ENCODE results near the gene CEBPZ.

The CEBPZ gene

GRCh38 chr2:37231241-37232130, at the start of gene CEBPZ, which contains the start of gene NDUFAF7:
CEBPZ (minus strand) TSS chr2:37231596; CDS start chr2:37231567, 29 bp downstream.
NDUFAF7 (plus strand) TSS chr2:37231658; CDS start chr2:37231706, 48 bp downstream.
- in situ Hi-C loops (cut with MboI; ENCODE audit: low sequenced_read_pairs, unreplicated experiment), result no loop called here
- peak; percentile 95 for DNase-seq (ENCODE audit: low spot score)
- no peak for TF ChIP-seq CTCF (IDR thresholded peaks at IDR 0.05; ENCODE audit: borderline replicate concordance, control extremely low read depth, extremely low read depth, insufficient read depth, missing control alignments)

- no peak for DNase-seq (ENCODE audit: low spot score)
- in situ Hi-C loops (cut with MboI; ENCODE audit: low sequenced_read_pairs, unreplicated experiment), result no loop called here
- TF ChIP-seq CTCF (IDR thresholded peaks at IDR 0.05; ENCODE audit: borderline replicate concordance, control extremely low read depth, extremely low read depth, insufficient read depth, missing control alignments), result no peak
Measured at GRCh38 chr2:37276291-37276690, 44.9 kb upstream of the CEBPZ start.

- DNase-seq (ENCODE audit: low spot score), result no peak
- TF ChIP-seq CTCF (IDR thresholded peaks at IDR 0.05; ENCODE audit: borderline replicate concordance, control extremely low read depth, extremely low read depth, insufficient read depth, missing control alignments), result no peak
- in situ Hi-C loops (cut with MboI; ENCODE audit: low sequenced_read_pairs, unreplicated experiment), result no loop called here
Measured at GRCh38 chr2:37274359-37274965, 43.1 kb upstream of the CEBPZ start.

GRCh38 chr2:37271376-37272067, 40.1 kb upstream of the CEBPZ start:
- in situ Hi-C loops (cut with MboI; ENCODE audit: low sequenced_read_pairs, unreplicated experiment), result no loop called here
- no peak for DNase-seq (ENCODE audit: low spot score)
- no peak for TF ChIP-seq CTCF (IDR thresholded peaks at IDR 0.05; ENCODE audit: borderline replicate concordance, control extremely low read depth, extremely low read depth, insufficient read depth, missing control alignments)

GRCh38 chr2:37268111-37268510, 36.7 kb upstream of the CEBPZ start:
- no peak for DNase-seq (ENCODE audit: low spot score)
- in situ Hi-C loops (cut with MboI; ENCODE audit: low sequenced_read_pairs, unreplicated experiment), result no loop called here
- no peak for TF ChIP-seq CTCF (IDR thresholded peaks at IDR 0.05; ENCODE audit: borderline replicate concordance, control extremely low read depth, extremely low read depth, insufficient read depth, missing control alignments)

GRCh38 chr2:37267685-37268084, 36.3 kb upstream of the CEBPZ start:
- in situ Hi-C loops (cut with MboI; ENCODE audit: low sequenced_read_pairs, unreplicated experiment), result no loop called here
- no peak for DNase-seq (ENCODE audit: low spot score)
- no peak for TF ChIP-seq CTCF (IDR thresholded peaks at IDR 0.05; ENCODE audit: borderline replicate concordance, control extremely low read depth, extremely low read depth, insufficient read depth, missing control alignments)
